K562 (cell line): ENCODE results near the gene TRIM71.
"Not testable (repeated sequence)": the region's sequence is repeated elsewhere in the genome, so short reads cannot be mapped to it uniquely, and the experiment has no call there.

Experiments
- CTCF ChIP-seq, 3 experiments: IDR thresholded peaks in 2 of 3; conservative IDR thresholded peaks in 1 of 3; 2 replicates each; pipeline ENCODE4 v1.5.1; 2011 to 2012; ENCODE audit warnings: low read length in 3 of 3, mild to moderate bottlenecking in 3 of 3, control low read depth in 2 of 3, improper control_type of control experiment in 1 of 3, inconsistent platforms in 1 of 3, low read depth in 1 of 3, mixed read lengths in 1 of 3, moderate library complexity in 1 of 3; ENCODE audit not compliant: insufficient read depth in 2 of 3
- E4F1 ChIP-seq: fragments of 250-450 bp; sonication (Bioruptor Pico); IDR thresholded peaks from 2 replicates; pipeline ENCODE4 v1.5.0; 2021; ENCODE audit warnings: mild to moderate bottlenecking, borderline replicate concordance
- EZH2 ChIP-seq: IDR thresholded peaks from 2 replicates; pipeline ENCODE4 v1.6.1; 2012; ENCODE audit warnings: low read depth, mild to moderate bottlenecking, inconsistent platforms, low read length, borderline replicate concordance
- HDAC3 ChIP-seq: fragments of 450-650 bp; IDR thresholded peaks from 2 replicates; pipeline ENCODE4 v1.6.1; 2018; ENCODE audit warnings: borderline replicate concordance, mild to moderate bottlenecking, moderate library complexity; ENCODE audit not compliant: partially characterized antibody
- KDM2B ChIP-seq: fragments of 250-450 bp; sonication (Bioruptor Pico); IDR thresholded peaks from 2 replicates; pipeline ENCODE4 v1.8.0; 2021; ENCODE audit warnings: mild to moderate bottlenecking, moderate library complexity
- RFX5 ChIP-seq: IDR thresholded peaks from 2 replicates; pipeline ENCODE4 v1.6.1; 2011; ENCODE audit warnings: low read depth, mild to moderate bottlenecking, improper control_type of control experiment, low read length
- SIN3B ChIP-seq: fragments of 450-650 bp; IDR thresholded peaks from 2 replicates; pipeline ENCODE4 v1.6.1; 2017; ENCODE audit warnings: low read depth, mild to moderate bottlenecking, moderate library complexity
- TSC22D4 ChIP-seq: fragments of 450-650 bp; IDR thresholded peaks from 2 replicates; pipeline ENCODE4 v1.6.1; 2016; ENCODE audit warnings: missing genetic modification characterization, missing biosample characterization, control low read depth
- ZBTB33 ChIP-seq: sonication (generic); formaldehyde crosslinking; IDR thresholded peaks from 2 replicates; pipeline ENCODE4 v1.8.1; 2023; ENCODE audit warnings: mild to moderate bottlenecking, missing genetic modification reagents
- ZNF12 ChIP-seq: sonication (generic); formaldehyde crosslinking; IDR thresholded peaks from 2 replicates; pipeline ENCODE4 v1.4.0; 2020; ENCODE audit warnings: mild to moderate bottlenecking, missing genetic modification reagents
- ZNF740 ChIP-seq, 3 experiments: fragments of 200-800 bp in 1 of 3; sonication (Bioruptor generic) in 1 of 3; sonication (generic) in 1 of 3; formaldehyde crosslinking in 1 of 3; IDR thresholded peaks; 2 replicates each; pipeline versions ENCODE4 v1.6.1 to v1.8.0; 2016 to 2022; ENCODE audit warnings: mild to moderate bottlenecking in 2 of 3, missing compliant biosample characterization in 2 of 3, missing genetic modification characterization in 2 of 3, missing genetic modification reagents in 1 of 3
- ZNF79 ChIP-seq: fragments of 250-450 bp; sonication (Bioruptor Pico); IDR thresholded peaks from 2 replicates; pipeline ENCODE4 v1.4.0; 2020; ENCODE audit warnings: low read depth, mild to moderate bottlenecking, moderate library complexity

GRCh38 chr3:32945598-32945997, 127.8 kb downstream of the TRIM71 start:
- not testable (repeated sequence) for TF ChIP-seq TSC22D4 (tag); ZNF79 (CRISPR knock-in tag); CTCF (IDR thresholded peaks at IDR 0.05 in 2 of 3, conservative IDR thresholded peaks at IDR 0.05 in 1 of 3; ENCODE audit: insufficient read depth in 2 of 3, low read depth in 1 of 3, low read length in 3 of 3); KDM2B (CRISPR knock-in tag); E4F1 (CRISPR knock-in tag); SIN3B; ZNF12; EZH2; RFX5; ZNF740 (CRISPR knock-in tag; IDR thresholded peaks at IDR 0.05); ZNF740 (tag; IDR thresholded peaks at IDR 0.05); HDAC3
- 0 out of 2 replicates have a peak, but pooled peaks have one; percentile 23 for TF ChIP-seq ZBTB33 (CRISPR knock-in tag)
